HG03439 (cell line): ENCODE measurements around the gene PPP1R16B.

ENCODE experiments used
- ATAC-seq: cut with Tn5 transposase; IDR thresholded peaks from one replicate; pipeline ENCODE4 v1.9.1; 2021; ENCODE audit warnings: mild to moderate bottlenecking, moderate library complexity; ENCODE audit not compliant: unreplicated experiment

The PPP1R16B gene

DNA sequence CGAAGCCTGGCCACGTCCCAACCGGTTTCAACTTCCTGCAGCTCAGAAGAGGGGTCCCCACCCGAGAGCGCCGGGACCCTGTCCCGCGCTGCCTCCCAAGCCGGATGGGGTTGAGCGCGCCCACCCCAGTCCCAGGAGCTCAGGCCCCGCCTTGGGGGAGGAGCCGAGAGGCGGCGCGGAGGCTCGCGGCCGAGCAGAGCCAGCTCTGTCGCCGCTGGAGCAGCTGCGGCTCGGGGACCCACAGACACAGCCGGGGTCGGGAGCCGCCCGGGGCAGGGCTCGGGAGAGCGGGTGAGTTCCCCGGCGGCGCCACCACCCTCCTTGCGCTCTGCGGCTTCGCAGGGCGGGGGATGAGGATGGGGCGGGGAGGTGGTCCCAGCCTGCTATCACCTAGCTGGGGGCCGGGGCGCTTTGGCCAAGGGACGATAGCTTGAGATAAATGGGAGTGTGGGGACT, at the start of gene PPP1R16B:
Gene PPP1R16B (plus strand): TSS at position 196 of the 456 bp plus-strand sequence. CDS start 30,229 bp downstream, outside the sequence.
- ATAC-seq = peak; percentile 39

DNA sequence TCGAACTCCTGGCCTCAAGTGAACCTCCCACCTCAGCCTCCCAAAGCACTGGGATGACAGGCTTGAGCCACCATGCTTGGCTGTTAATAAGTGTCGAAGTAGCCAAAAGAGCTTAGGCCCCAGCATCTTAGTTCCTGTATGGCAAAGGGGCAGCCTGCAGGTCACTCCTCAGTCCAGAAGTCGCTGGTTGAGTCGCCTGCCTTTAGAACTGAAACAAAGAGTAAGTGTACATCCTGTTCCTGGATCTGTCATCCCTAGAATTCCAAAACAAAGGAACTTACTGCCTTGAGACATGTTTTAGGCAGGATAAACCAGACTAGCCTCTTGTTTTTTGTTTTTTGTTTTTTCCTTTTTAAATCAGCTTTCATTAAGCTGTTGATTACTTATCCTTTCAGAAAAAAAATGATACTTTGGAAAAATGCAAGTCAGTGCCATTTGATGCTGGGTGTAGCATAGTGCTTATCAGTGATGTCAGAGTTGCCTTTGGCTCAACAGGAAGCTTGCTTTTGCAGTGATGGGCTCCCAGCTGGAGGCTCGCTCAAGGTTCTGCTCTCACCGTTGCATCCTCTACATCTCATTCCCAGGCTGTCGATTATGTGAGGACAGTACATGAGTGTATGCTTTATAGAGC, 48.2 kb upstream of the PPP1R16B start:
- ATAC-seq = no peak

DNA sequence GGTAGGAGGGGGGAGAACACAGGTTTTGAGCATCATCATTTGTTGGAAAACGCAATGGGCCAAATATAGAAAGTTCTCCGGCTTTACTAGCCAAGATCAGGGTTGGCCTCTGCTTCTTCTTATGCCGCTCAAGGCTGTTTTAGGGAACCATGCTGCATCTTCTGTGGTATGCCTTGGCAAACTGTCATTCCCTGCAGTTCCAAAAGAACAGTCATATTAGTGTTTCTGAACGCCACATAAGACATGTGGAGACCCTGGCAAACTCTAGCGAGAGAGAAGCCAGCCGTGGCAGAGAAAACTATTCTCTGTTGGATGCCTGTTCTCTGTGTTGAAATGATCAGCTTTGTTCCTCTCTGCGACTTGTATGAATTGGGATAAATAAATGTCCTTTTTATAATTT, 46.4 kb upstream of the PPP1R16B start:
- no peak for ATAC-seq

DNA sequence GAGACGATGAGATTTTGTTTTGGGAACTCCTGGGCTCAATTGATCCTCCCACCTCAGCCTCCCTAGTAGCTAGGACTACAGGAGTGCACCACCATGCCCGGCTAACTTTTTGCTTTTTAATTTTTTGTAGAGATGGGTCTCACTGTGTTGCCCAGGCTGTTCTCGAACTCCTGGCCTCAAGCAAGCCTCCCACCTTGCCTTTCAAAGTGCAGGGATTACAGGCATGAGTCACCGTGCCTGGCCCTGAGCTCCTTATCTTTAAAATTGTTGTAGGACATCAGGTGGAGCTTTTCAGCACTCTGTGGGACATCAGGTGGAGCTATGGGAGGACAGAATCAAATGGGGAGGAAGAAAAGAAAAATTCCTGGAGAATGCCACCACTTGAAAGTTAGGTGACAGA, 44.5 kb upstream of the PPP1R16B start:
- no peak for ATAC-seq

DNA sequence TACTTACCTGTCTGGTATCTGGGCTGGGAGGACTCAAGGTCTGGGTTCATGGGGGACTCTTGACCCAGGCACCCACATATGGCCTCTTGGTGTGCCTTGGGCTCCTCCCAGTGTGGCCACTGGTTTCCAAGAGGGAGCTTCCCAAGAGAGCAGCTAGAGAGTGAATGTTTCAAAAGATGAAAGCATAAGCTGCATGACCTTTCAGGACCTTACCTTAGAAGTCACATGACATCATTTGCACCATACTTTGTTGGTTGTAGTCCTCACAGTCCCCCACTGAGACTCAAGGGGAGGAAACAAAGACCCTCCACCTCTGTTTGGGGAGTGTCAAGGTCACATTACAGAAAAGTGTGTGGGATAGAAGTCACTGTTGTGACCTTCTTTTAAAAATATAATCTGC, 43.3 kb upstream of the PPP1R16B start:
- no peak for ATAC-seq

DNA sequence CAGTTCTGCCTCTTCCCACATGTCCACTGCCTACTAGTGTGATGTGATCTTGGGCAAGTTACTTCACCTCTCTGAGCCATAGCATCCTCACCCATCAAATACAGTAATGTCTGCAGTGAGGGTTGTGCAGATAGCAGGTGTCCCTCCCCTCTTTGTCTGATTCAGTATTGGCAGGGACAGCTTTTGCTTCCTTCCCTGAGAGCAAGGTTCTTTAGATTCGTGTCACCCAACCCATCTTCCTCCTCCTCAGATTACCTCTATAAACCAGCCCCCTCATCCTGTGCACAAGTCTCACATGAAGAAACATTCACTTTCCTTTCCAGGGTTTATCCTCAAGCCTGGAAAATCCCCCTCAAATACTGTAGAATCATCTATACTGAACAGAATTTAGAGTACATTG, 41.9 kb upstream of the PPP1R16B start:
- no peak for ATAC-seq

DNA sequence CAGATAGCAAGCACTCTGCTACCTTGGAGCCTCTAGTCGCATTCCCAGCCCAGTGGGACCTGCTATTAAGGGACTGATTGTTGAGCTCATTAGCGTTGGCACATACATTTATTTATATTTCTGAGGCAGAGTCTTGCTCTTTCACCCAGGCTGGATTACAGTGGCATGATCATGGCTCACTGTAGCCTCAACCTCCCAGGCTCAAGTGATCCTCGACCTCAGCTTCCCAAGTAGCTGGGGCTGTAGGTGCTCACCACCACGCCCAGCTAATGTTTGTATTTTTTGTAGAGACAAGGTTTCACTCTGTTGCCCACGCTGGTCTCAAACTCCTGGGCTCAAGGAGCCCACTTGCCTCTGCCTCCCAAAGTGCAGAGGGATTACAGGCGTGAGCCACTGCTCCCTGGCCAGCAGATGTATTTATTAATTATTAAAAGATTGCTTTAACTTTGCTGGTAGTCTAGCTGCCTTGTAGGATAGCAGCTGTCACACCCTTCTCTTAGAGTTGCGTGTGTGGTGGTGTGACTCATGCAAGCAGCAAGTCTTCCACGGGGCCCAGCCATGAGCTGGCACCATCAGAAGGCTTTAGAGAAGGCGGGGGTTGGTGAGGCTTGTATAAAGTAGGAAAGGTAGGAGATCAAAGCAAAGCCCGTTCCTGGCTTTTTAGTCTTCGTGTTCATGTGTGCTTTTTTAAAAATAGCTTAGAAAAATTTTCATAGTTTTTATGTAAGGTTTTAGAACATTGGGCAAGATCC, 40.8 kb upstream of the PPP1R16B start:
- no peak for ATAC-seq

DNA sequence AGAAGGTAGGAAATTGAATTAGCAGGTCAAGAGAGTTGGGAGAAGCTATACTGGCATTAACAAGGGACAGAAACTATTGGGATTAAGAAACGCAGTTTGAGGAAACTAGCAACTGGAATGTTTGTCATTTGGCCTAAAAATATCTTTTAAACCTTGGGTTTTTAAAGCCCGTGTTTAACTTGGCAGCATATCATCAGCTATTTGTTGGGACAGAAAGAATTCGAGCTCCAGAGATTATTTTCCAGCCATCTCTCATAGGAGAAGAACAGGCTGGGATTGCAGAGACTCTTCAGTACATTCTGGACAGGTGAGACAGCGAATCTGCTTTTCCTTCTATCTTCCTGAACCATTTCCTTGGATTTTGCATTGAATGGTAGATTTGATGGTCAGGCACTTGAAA, 39.4 kb upstream of the PPP1R16B start:
- ATAC-seq = no peak

DNA sequence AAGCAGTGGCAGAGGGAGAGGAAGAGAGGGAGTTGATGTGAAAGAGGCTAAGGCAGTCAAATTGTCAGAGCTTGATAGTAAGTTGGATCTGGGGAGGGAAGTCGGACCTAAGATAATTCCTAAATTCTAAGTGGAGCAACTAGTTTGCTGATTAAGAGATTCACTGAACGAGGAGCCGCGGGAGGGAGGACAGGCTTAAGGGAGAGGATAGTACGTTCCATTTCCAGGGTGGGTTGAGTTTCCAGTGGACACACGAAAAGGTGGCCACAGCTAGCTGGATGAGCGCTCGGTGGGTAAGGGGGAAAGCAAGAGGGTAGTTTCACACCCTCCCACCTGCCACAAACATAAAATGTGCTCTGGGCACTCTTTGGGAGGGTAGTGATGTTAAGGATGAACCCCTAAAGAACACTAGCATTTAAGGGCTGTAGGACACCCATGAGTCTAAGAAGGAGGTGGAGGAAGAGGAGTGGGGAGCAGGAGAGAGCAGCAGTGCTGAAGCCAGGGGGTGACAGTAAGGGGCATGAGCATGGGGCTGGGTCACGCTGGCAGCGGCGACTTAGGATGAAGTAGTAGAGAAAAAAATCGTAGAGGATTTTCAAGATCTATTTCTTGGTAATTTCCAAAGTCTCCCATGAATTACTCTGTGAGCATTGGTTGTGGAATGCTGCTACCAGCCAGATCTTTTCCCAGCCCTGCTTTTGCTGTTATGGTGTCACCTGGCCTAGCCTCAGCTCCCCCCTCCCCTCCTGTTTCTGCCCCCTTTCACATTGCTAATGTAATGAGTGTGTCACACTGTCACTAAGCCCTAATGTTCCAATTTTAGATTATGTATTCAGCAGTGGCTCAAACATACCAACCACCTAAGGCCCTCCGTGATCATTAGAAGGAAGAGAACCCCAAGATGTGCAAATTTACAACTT, 35.9 kb upstream of the PPP1R16B start:
- ATAC-seq = no peak

DNA sequence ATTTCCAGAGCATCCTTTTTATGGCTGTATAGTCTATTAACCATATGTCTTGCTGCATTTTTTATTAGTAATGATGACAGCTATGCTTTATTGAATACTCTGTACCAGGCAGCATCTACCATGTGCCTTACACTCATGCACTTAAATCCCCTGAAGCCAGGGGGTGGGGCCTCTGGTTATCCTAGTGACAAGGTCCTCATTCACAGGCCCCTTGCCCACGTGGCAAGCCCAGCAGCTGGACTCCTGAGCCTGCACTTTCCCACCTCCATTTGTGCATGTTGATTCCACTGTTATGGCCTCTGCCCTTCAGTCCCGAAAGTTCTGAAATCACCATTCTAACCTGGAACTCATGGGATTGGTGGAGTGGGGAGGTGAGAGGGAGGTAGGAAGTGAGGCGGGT, 35.0 kb upstream of the PPP1R16B start:
- no peak for ATAC-seq

DNA sequence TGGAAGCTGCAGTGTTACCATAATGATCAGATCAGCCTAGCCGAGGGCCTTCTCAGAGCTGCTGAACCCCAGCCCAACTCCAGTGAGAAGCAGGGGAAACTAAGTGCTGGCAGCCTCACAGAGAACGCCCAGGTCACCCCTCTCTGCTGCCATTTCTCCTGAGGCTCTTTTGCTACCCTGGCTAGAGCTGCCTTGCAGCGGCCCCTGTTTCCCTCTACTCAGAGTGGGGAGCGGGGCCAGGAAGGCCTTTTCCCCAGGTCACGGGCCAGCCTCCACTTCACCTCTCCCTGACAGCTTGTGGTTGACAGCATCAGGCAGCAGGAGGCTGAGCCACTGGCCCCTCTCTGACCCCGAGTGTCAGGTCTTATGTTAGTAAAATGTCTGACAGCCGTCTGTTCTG, 34.5 kb upstream of the PPP1R16B start:
- ATAC-seq = no peak

DNA sequence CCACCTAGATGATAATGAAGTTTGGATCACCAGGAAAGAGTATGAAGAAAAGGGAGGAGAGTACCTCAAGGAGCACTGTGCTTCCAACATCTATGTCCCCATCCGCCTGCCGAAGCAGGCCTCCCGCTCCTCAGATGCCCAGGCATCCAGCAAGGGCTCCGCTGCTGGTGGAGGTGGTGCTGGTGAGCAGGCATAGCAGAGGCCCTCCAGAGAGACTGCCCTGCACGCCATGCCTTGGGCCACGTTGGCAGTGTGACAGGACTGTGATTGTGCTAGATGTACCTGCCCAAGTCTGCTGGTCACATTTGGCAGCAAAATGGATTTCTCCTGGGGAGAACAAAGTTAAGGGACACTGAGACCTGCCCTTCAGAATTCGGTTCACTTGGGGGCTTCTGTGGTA, 33.9 kb upstream of the PPP1R16B start:
- ATAC-seq = no peak

DNA sequence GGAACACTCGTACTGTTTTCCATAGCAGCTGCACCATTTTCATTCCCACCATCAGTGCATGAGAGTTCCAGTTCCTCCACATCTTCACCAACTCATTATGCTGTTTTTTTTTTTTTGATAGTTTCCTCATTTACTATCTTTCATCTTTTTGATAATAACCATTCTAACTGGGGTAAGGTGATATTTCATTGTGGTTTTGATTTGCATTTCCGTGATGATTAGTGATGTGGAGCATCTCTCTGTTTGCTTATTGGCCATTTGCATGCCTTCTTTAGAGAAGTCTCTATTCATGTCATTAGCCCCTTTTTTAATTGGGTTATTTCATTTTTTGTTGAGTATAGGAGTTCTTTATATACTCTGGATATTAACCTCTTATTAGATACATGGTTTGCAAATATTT, 31.3 kb upstream of the PPP1R16B start:
- no peak for ATAC-seq

DNA sequence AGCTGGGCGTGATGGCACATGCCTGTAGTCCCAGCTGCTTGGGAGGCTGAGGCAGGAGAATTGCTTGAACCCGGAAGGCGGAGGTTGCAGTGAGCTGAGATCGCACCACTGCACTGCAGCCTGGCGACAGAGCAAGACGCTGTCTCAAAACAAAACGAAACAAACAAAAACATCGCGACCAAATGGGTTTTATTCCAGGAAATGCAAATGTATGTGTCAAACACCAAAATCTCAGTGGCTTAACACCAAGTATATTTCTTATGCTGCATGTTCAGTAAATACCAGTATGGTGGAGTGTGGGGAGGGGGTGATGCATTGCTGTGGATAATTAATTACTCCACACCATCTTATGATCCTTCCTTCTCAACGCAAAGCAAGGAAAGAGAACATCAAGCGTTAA, 29.1 kb upstream of the PPP1R16B start:
- no peak for ATAC-seq

DNA sequence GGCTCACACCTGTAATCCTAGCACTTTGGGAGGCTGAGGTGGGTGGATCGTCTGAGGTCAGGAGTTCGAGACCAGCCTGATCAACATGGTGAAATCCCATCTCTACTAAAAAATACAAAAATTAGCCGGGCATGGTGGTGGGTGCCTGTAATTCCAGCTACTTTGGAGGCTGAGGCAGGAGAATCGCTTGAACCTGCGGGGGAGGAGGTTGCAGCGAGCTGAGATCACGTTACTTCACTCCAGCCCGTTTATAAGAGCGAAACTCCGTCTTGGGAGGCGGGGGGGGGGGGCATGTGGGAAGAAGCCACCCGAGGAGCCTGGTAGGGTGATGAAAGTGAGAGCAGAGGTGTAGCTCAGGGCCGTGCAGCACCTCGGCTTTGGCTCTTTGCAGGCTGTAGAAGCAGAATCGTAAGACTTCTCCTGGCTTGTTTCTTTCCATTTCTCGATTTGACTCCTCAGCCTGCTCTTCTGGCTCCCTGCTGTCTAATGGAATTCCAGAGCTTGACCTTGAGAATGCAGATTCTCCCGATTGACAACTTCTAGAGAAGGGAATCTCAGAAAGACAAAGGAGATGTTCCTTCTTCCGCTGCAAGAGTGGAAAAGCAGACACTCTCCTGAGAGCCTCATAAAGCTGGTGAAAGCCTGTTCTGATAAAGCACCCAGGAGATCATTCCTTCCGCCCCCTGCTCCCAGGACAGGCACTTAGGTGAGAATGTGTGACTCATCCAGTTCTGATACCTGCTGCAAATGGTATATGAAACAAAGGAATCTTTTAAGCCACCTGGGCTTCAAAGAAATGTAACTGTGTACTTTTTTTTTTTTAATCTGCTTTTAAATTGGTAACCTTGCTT, 26.0 kb upstream of the PPP1R16B start:
- no peak for ATAC-seq

DNA sequence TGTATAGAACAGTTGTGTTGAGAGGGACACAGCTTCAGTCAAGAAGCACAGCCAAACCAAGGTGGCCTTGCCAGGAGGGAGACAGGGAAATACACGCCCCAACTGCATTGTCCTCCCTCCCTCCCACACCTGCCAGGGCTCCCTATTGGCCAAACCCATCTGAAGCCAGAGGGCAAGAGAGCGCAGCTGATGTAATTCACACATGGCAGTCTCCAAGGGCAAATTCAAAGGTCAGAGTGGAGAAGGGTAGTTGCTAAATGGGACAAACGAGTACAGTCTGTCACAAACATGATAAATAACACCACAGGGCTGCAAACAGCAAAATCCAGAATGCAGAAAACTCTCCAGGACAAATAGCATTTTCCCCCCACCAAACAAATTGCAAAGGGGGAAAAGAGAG, 23.2 kb upstream of the PPP1R16B start:
- no peak for ATAC-seq

DNA sequence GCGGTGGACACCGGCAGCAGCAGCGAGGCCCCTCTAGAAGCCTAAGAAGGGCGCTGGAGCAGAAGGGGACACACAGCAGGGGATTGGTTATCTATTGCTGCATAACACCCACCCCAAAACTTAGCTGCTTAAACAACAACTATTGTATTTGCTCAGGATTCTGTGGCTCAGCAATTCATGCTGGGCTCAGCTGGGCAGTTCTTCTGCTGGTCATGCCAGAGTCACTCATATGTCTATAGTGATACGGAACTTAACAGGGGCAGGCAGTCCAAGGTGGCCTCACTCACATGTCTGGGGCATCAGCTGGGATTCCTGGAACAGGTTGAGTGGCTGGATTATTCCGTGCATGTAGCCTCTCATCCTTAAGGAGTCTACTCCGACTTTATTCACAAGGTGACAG, 17.6 kb upstream of the PPP1R16B start:
- ATAC-seq = no peak

DNA sequence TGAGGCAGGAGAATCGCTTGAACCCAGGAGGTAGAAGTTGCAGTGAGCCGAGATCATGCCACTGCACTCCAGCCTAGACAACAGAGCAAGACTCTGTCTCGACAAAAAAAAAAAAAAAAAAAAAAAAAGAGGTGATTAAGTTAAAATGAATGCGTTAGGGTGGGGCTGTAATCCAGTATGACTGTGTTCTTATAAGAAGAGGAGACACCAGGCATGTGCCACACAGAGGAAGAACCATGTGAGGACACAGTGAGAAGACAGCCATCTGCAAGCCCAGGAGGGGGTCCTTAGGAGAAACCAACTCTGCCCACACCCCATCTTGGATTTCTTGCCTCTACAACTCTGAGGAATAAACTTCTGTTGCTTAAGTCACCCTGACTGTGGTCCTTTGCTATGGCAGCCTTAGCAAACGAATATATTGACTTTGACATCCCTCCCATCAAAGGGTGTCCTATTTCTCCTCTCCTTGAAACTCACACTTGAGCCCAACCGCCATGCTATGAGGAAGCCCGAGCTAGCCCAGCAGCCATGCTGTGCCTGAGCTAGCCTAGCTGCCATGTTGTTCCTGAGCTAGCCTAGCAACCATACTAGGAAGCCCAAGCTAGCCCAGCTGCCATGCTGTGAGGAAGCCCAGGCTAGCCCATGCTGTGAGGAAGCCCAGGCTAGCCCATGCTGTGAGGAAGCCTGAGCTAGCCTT, 15.8 kb upstream of the PPP1R16B start:
- ATAC-seq = no peak

DNA sequence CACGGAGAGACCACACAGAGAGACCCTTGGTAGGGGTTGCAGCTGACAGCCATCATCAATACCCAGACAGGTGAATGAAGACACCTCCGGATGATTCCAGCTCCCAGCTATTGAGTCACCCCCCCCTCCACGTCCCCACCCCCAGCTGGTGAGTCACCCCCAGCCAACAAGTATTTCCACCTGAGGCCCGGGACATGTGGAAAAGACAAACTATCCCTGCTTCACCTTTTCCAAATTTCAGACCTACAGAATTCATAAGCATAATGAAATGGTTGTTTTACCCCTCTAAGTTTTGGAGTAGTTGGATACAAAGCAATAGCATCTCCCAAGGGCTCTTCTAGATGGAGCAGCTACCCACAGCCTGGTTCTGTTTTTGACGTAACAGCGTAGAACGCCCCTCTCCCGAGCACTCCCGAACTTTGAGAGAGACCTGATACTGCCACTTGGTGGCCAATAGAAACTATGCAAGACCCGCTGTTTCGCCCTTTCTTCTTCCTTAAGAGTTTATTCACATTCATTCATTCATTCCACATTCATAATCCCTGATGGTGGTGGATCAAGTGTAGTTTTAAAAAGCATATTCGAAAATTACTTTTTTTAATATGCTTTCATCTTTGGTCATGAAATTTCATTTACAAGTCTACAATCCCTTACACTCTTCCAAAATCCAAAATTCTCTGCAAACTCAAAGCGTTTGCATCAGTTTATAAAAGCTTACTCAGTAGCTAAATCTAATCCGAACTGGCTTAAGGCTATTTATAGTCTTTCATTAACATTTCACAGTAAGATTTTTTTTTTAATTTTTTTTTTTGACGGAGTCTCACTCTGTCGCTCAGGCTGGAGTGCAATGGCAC, 15.1 kb upstream of the PPP1R16B start:
- no peak for ATAC-seq
